ENCODE results near the gene MTERF2.
"Not testable (repeated sequence)": the region's sequence is repeated elsewhere in the genome, so short reads cannot be mapped to it uniquely, and the experiment has no call there.

The MTERF2 gene

GRCh38 chr12:107012736-107013425 lies 25.9 kb upstream of the MTERF2 start:
- Histone ChIP-seq H3K4me3 (no peak overlapping the region), H3K4me1 (peaks cover 10% of the 10 kb centered on the region), H3K9me3 (no peaks in the 10 kb centered on the region), H3K36me3 (replicated peaks) (no peaks in the 10 kb centered on the region), H3K27me3 (ENCODE audit: low read depth) (no peaks in the 10 kb centered on the region)
- no peak for DNase-seq (ENCODE audit: low spot score in 2 of 2)
- in situ Hi-C loops (cut with MboI; ENCODE audit: low sequenced_read_pairs): no loop called here

DNA sequence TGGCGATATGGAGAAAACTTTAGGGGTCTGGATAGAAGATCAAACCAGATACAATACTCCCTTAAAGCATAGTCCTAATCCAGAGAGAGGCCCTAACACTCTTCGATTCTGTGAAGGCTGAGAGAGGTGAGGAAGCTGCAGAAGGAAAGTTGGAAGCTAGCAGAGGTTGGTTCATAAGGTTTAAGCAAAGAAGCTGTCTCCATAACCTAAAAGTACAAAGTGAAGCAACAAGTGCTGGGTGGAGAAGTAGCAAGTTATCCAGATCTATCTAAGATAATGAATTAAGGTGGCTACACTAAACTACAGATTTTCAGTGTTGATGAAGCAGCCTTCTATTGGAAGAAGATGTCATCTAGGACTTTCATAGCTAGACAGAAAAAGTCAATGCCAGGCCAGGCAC lies 24.6 kb upstream of the MTERF2 start:
- H3K9me3 ChIP-seq: no peaks in the 10 kb centered on the region
- no peaks in the 10 kb centered on the region for H3K27me3 ChIP-seq (ENCODE audit: low read depth)
- in situ Hi-C loops (cut with MboI; ENCODE audit: low sequenced_read_pairs): no loop called here
- H3K4me1 ChIP-seq: peaks cover 10% of the 10 kb centered on the region
- H3K4me3 ChIP-seq: no peak overlapping the region
- no peaks in the 10 kb centered on the region for H3K36me3 ChIP-seq (replicated peaks)
- no peak for DNase-seq (ENCODE audit: low spot score in 2 of 2)

GRCh38 chr12:107007411-107007810 lies 20.5 kb upstream of the MTERF2 start:
- H3K9me3 ChIP-seq: no peaks in the 10 kb centered on the region
- no peaks in the 10 kb centered on the region for H3K27me3 ChIP-seq (ENCODE audit: low read depth)
- peaks cover 6% of the 10 kb centered on the region for H3K4me1 ChIP-seq
- in situ Hi-C loops (cut with MboI; ENCODE audit: low sequenced_read_pairs): no loop called here
- H3K36me3 ChIP-seq (replicated peaks): no peaks in the 10 kb centered on the region
- DNase-seq (ENCODE audit: low spot score in 2 of 2): no peak
- no peak overlapping the region for H3K4me3 ChIP-seq

- H3K36me3 ChIP-seq (replicated peaks); H3K9me3 ChIP-seq; H3K4me3 ChIP-seq; in situ Hi-C loops (cut with MboI; ENCODE audit: low sequenced_read_pairs); H3K4me1 ChIP-seq; DNase-seq (ENCODE audit: low spot score in 2 of 2); H3K27me3 ChIP-seq (ENCODE audit: low read depth): not testable (repeated sequence)
These were observed 15.7 kb upstream of the MTERF2 start for GRCh38 chr12:107002665-107003064.

DNA sequence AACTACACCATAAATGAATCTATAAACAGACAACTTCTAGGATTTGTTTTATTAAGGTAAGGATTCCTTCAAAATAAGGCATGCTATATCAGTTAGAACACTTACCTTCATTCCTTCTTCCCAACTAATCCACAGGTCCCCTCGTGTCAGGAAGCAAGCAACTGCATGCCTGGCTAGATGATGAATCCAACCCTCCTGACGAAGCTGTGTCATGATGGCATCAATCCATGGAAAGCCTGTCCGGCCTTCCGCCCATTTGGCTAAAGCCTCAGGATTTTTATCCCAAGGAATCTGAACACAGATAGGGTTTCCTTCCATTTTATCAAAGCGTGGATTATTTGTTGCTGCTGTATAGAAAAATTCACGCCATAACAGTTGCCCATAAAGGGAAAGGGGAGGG lies 12.5 kb upstream of the MTERF2 start:
- no peak for DNase-seq (ENCODE audit: low spot score in 2 of 2)
- Histone ChIP-seq H3K4me1 (no peaks in the 10 kb centered on the region), H3K27me3 (ENCODE audit: low read depth) (no peaks in the 10 kb centered on the region), H3K4me3 (no peak overlapping the region), H3K36me3 (replicated peaks) (peaks cover 11% of the 10 kb centered on the region; the same call in 1 of the 2 replicates), H3K9me3 (no peaks in the 10 kb centered on the region)
- in situ Hi-C loops (cut with MboI; ENCODE audit: low sequenced_read_pairs): no loop called here

DNA sequence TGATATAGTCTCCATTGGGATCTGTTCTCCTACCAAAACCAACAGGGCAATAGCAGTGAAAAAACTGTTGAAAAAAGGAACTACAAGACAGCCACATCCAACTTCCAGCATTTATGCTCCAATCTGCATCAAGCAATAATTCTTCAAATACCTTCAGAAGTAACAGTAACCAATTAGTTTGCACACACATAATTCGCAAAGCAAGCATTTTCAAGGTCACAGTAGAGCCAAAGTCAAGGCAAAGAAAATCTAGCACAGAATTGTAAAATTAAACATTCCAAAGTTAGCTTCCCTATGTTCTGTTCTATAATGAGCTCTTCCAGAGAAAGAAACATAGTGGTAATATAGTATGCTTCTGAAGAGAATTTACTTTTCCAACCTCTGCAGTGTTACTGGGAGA lies 11.0 kb upstream of the MTERF2 start:
- H3K27me3 ChIP-seq (ENCODE audit: low read depth): no peaks in the 10 kb centered on the region
- no peaks in the 10 kb centered on the region for H3K9me3 ChIP-seq
- in situ Hi-C loops (cut with MboI; ENCODE audit: low sequenced_read_pairs): no loop called here
- no peaks in the 10 kb centered on the region for H3K4me1 ChIP-seq
- peaks cover 11% of the 10 kb centered on the region; the same call in 1 of the 2 replicates for H3K36me3 ChIP-seq (replicated peaks)
- no peak overlapping the region for H3K4me3 ChIP-seq
- DNase-seq (ENCODE audit: low spot score in 2 of 2): no peak

DNA sequence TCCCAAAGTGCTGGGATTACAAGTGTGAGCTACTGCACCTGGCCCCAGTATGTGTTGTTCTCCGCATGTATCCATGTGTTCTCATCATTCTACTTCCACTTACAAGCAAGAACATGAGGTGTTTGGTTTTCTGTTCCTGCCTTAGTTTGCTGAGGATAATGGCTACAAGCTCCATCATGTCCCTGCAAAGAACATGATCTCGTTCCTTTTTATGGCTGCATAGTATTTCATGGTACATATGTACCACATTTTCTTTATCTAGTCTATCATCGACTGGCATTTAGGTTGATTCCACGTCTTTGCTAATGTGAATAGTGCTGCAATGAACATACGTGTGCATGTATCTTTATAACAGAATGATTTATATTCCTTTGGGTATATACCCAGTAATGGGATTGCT lies 9.2 kb upstream of the MTERF2 start:
- H3K9me3 ChIP-seq; in situ Hi-C loops (cut with MboI; ENCODE audit: low sequenced_read_pairs); DNase-seq (ENCODE audit: low spot score in 2 of 2); H3K4me3 ChIP-seq; H3K4me1 ChIP-seq; H3K27me3 ChIP-seq (ENCODE audit: low read depth): not testable (repeated sequence)
- H3K36me3 ChIP-seq (replicated peaks): peaks cover 11% of the 10 kb centered on the region; the same call in 1 of the 2 replicates

DNA sequence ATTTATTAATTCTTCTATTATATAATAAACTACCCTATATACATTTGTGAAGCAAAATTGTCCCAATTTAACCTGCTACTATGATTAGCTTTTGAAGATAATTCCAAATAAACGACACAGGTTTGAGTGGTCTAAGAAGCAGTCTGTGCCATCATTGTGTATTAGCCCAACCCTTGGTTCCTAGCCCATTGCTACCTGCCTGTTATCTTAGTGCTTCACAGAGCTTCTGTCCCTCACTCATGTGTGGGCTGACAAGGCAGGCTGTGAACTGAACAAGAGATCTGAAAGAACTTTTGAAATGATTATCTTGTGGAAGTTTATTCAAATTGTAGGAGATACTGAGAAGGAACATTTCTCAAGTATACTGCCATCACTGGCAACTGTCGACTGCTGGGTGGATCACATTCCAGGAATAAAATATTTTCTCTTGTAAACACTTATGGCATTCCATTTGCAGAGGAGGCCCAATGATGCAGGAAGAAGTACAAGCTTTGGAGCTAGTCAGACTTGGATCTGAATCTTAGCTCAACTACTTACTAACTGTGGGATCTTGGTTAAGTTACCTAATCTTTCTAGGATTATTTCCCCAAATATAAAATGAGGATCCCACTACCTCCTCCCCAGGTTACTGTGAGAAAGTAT lies 7.8 kb upstream of the MTERF2 start:
- Histone ChIP-seq H3K4me3 (no peak overlapping the region), H3K9me3 (no peaks in the 10 kb centered on the region), H3K4me1 (no peaks in the 10 kb centered on the region), H3K36me3 (replicated peaks) (peaks cover 11% of the 10 kb centered on the region; the same call in 1 of the 2 replicates), H3K27me3 (ENCODE audit: low read depth) (no peaks in the 10 kb centered on the region)
- in situ Hi-C loops (cut with MboI; ENCODE audit: low sequenced_read_pairs): no loop called here
- no peak for DNase-seq (ENCODE audit: low spot score in 2 of 2)

DNA sequence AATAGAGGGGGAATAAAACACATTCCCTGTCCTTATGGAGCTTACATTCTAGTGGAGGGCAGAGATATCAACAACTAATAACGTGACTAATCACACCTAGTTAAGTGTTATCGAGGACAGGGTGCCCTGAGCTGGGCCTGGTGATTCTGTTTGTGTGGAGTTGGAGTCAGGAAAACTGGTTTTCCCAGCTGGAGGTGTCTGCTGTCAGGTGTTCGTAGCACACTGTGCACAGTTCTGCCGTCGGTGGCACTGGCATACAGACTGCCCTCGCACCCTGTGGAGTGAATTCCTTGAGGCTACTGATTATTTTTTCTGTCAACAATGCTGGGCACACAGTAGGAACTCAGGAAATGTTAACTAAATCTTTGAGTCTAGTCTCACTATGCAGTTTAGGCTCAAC lies 900 bp upstream of the MTERF2 start:
- H3K4me1 ChIP-seq: peaks cover 3% of the 10 kb centered on the region; the same call in 1 of the 2 replicates
- H3K4me3 ChIP-seq: no peak overlapping the region
- DNase-seq (ENCODE audit: low spot score in 2 of 2): no peak
- peaks cover 8% of the 10 kb centered on the region for H3K36me3 ChIP-seq (replicated peaks)
- no peaks in the 10 kb centered on the region for H3K27me3 ChIP-seq (ENCODE audit: low read depth)
- H3K9me3 ChIP-seq: no peaks in the 10 kb centered on the region
- in situ Hi-C loops (cut with MboI; ENCODE audit: low sequenced_read_pairs): no loop called here

DNA sequence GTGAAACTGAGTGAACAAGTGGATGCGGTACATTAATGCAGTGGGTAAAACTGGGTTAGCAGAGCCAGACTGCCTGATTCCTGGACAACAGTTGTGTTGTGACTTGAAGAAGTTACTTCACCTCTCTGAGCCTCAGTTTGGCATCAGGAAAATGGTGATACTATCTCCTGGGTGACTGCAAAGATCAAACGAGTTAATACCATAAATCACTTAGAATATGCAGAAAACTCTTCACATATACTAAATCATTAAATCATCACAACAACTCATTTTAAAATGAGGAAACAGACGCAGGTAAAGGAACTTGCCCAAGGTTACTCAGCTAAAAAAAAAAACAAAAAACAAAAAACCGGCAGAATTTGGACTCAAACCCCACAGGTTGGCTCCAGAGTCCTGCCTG lies 811 bp downstream of the MTERF2 start:
- H3K9me3 ChIP-seq: no peaks in the 10 kb centered on the region
- peaks cover 3% of the 10 kb centered on the region; the same call in 1 of the 2 replicates for H3K4me1 ChIP-seq
- no peak for DNase-seq (ENCODE audit: low spot score in 2 of 2)
- H3K4me3 ChIP-seq: peak overlapping the region; percentile 70
- peaks cover 8% of the 10 kb centered on the region for H3K36me3 ChIP-seq (replicated peaks)
- in situ Hi-C loops (cut with MboI; ENCODE audit: low sequenced_read_pairs): no loop called here
- no peaks in the 10 kb centered on the region for H3K27me3 ChIP-seq (ENCODE audit: low read depth)

- no peaks in the 10 kb centered on the region for H3K9me3 ChIP-seq
- no peaks in the 10 kb centered on the region for H3K27me3 ChIP-seq (ENCODE audit: low read depth)
- DNase-seq (ENCODE audit: low spot score in 2 of 2): no peak
- H3K4me1 ChIP-seq: peaks cover 3% of the 10 kb centered on the region; the same call in 1 of the 2 replicates
- in situ Hi-C loops (cut with MboI; ENCODE audit: low sequenced_read_pairs): no loop called here
- no peak overlapping the region; the same call in 1 of the 2 replicates for H3K4me3 ChIP-seq
- H3K36me3 ChIP-seq (replicated peaks): peaks cover 8% of the 10 kb centered on the region
These were observed 1.5 kb downstream of the MTERF2 start for GRCh38 chr12:106985479-106985878.

- Histone ChIP-seq H3K9me3 (no peaks in the 10 kb centered on the region), H3K4me3 (no peak overlapping the region), H3K27me3 (ENCODE audit: low read depth) (no peaks in the 10 kb centered on the region), H3K36me3 (replicated peaks) (peaks cover 8% of the 10 kb centered on the region), H3K4me1 (peaks cover 3% of the 10 kb centered on the region; the same call in 1 of the 2 replicates)
- in situ Hi-C loops (cut with MboI; ENCODE audit: low sequenced_read_pairs): no loop called here
- DNase-seq (ENCODE audit: low spot score in 2 of 2): no peak
These were observed 2.3 kb downstream of the MTERF2 start for GRCh38 chr12:106984588-106985137.

- DNase-seq (ENCODE audit: low spot score in 2 of 2): no peak
- H3K36me3 ChIP-seq (replicated peaks): peaks cover 8% of the 10 kb centered on the region
- H3K9me3 ChIP-seq: no peaks in the 10 kb centered on the region
- in situ Hi-C loops (cut with MboI; ENCODE audit: low sequenced_read_pairs): no loop called here
- H3K27me3 ChIP-seq (ENCODE audit: low read depth): no peaks in the 10 kb centered on the region
- H3K4me1 ChIP-seq: peaks cover 12% of the 10 kb centered on the region
- no peak overlapping the region for H3K4me3 ChIP-seq
These were observed 4.7 kb downstream of the MTERF2 start for GRCh38 chr12:106982229-106982628.

GRCh38 chr12:106981788-106982187 lies 5.2 kb downstream of the MTERF2 start:
- DNase-seq (ENCODE audit: low spot score in 2 of 2): no peak

More at GRCh38 chr12:106981788-106982187, 5.2 kb downstream of the MTERF2 start:
- H3K36me3 ChIP-seq (replicated peaks): peaks cover 8% of the 10 kb centered on the region
- no peak overlapping the region for H3K4me3 ChIP-seq
- H3K9me3 ChIP-seq: no peaks in the 10 kb centered on the region
- H3K4me1 ChIP-seq: peaks cover 11% of the 10 kb centered on the region
- in situ Hi-C loops (cut with MboI; ENCODE audit: low sequenced_read_pairs): no loop called here
- no peaks in the 10 kb centered on the region for H3K27me3 ChIP-seq (ENCODE audit: low read depth)
